H1 (cell line): ENCODE data around the gene TNRC6A. TPM values are rescaled to one million over a fixed set of nuclear protein-coding genes. Genes with fewer than 3 reads are reported as not detected.

Experiments used
- CTCF ChIA-PET: fragments of 300-600 bp; sonication (Branson Sonifier 250); formaldehyde crosslinking; loops from one replicate; lab custom pipeline; 2021; ENCODE audit not compliant: partially characterized antibody; lab: Charles Lee
- POLR2A ChIA-PET: fragments of 300-600 bp; sonication (Branson Sonifier 250); formaldehyde crosslinking; loops from one replicate; lab custom pipeline; 2021; ENCODE audit warnings: inconsistent platforms; ENCODE audit not compliant: partially characterized antibody; lab: Charles Lee
- DNase-seq, 2 experiments: peaks; one replicate each; pipeline versions ENCODE4 v3.0.0 to v3.0.0-alpha.2; 2010 to 2022; ENCODE audit warnings: low spot score in 2 of 2, low read depth in 1 of 2, mixed read lengths in 1 of 2
- FAIRE-seq: peaks from 2 replicates; lab custom pipeline; 2011; peaks lifted over from hg19 to GRCh38; lab: Jason Lieb, UNC
- H2AFZ ChIP-seq: 2 replicates; pipeline ENCODE4 v1.8.1; 2012; ENCODE audit warnings: low read length, inconsistent platforms
- H2AK5ac ChIP-seq: 2 replicates; pipeline ENCODE4 v1.6.1; 2013; ENCODE audit warnings: low read depth, low read length
- H2BK120ac ChIP-seq: replicated peaks from 2 replicates; pipeline ENCODE3; 2013; ENCODE audit warnings: low read depth, low read length, inconsistent platforms
- H2BK12ac ChIP-seq: 2 replicates; pipeline ENCODE4 v1.6.1; 2013; ENCODE audit warnings: low read depth, low read length
- H2BK15ac ChIP-seq: 2 replicates; pipeline ENCODE4 v1.6.1; 2013; ENCODE audit warnings: low read length
- H2BK20ac ChIP-seq: 2 replicates; pipeline ENCODE4 v1.6.1; 2013; ENCODE audit warnings: low read length
- H2BK5ac ChIP-seq: 2 replicates; pipeline ENCODE4 v1.6.1; 2013; ENCODE audit warnings: low read depth, low read length
- H3K14ac ChIP-seq: 2 replicates; pipeline ENCODE4 v1.6.1; 2013; ENCODE audit warnings: inconsistent platforms; ENCODE audit not compliant: insufficient read length
- H3K18ac ChIP-seq: 2 replicates; pipeline ENCODE4 v1.6.1; 2013; ENCODE audit warnings: low read length; ENCODE audit errors: extremely low read depth
- H3K23ac ChIP-seq: 2 replicates; pipeline ENCODE4 v1.6.1; 2013; ENCODE audit warnings: inconsistent platforms; ENCODE audit not compliant: insufficient read length
- H3K23me2 ChIP-seq: 2 replicates; pipeline ENCODE4 v1.6.1; 2013; ENCODE audit warnings: low read depth, low read length
- H3K27ac ChIP-seq: 2 replicates; pipeline ENCODE4 v1.6.1; 2011; ENCODE audit warnings: low read depth, low read length, inconsistent platforms
- H3K27me3 ChIP-seq, 4 experiments: replicated peaks in 1 of 4; 1 replicate in 1 of 4; 2 replicates in 3 of 4; pipeline versions ENCODE4 v1.6.1 to v1.8.1; 2011 to 2013; ENCODE audit warnings: low read length in 3 of 4, mild to moderate bottlenecking in 3 of 4, inconsistent platforms in 2 of 4, mixed read lengths in 2 of 4, moderate library complexity in 1 of 4; ENCODE audit not compliant: control insufficient read depth in 3 of 4, insufficient read depth in 3 of 4; ENCODE audit errors: extremely low read depth in 1 of 4
- H3K36me3 ChIP-seq, 4 experiments: 2 replicates each; pipeline versions ENCODE4 v1.6.1 to v1.8.1; 2011 to 2013; ENCODE audit warnings: mild to moderate bottlenecking in 4 of 4, low read length in 3 of 4, moderate library complexity in 2 of 4, control low read depth in 1 of 4, inconsistent platforms in 1 of 4; ENCODE audit not compliant: insufficient read depth in 4 of 4, control insufficient read depth in 2 of 4
- H3K4ac ChIP-seq: replicated peaks from 2 replicates; pipeline ENCODE3; 2013; ENCODE audit warnings: low read length, low read depth, mixed read lengths, inconsistent platforms; ENCODE audit not compliant: insufficient read length
- H3K4me1 ChIP-seq, 4 experiments: replicated peaks in 1 of 4; 1 replicate in 1 of 4; 2 replicates in 3 of 4; pipeline versions ENCODE4 v1.6.1 to v1.8.1; 2011 to 2013; ENCODE audit warnings: low read length in 3 of 4, inconsistent platforms in 2 of 4, mixed read lengths in 1 of 4; ENCODE audit not compliant: insufficient read depth in 4 of 4, control insufficient read depth in 3 of 4
- H3K4me2 ChIP-seq, 2 experiments: 2 replicates each; pipeline versions ENCODE4 v1.6.1 to v1.8.1; 2011 to 2013; ENCODE audit warnings: low read depth in 2 of 2, low read length in 2 of 2, control low read depth in 1 of 2, inconsistent platforms in 1 of 2, mild to moderate bottlenecking in 1 of 2; ENCODE audit not compliant: insufficient read depth in 1 of 2
- H3K4me3 ChIP-seq, 4 experiments: fragments of 200-600, 300-600 bp in 1 of 4; sonication (generic), shearing (Covaris generic), sonication (Bioruptor Twin) in 1 of 4; 2 replicates each; pipeline versions ENCODE4 v1.5.1 to v1.8.1; 2011 to 2016; ENCODE audit warnings: low read length in 4 of 4, low read depth in 3 of 4, control low read depth in 2 of 4, inconsistent platforms in 2 of 4, mild to moderate bottlenecking in 2 of 4, mixed read lengths in 1 of 4, moderate library complexity in 1 of 4; ENCODE audit not compliant: insufficient read depth in 2 of 4; ENCODE audit errors: extremely low read depth in 1 of 4
- H3K56ac ChIP-seq: replicated peaks from 2 replicates; pipeline ENCODE3; 2013; ENCODE audit warnings: low read depth, mild to moderate bottlenecking, mixed read lengths, low read length, inconsistent platforms; ENCODE audit not compliant: insufficient read length
- H3K79me1 ChIP-seq: 2 replicates; pipeline ENCODE4 v1.6.1; 2013; ENCODE audit warnings: low read depth, low read length, control low read depth
- H3K79me2 ChIP-seq, 2 experiments: 2 replicates each; pipeline versions ENCODE4 v1.6.1 to v1.8.1; 2012 to 2013; ENCODE audit warnings: low read length in 2 of 2, mild to moderate bottlenecking in 2 of 2, inconsistent platforms in 1 of 2; ENCODE audit not compliant: insufficient read depth in 2 of 2, control insufficient read depth in 1 of 2
- H3K9ac ChIP-seq, 4 experiments: replicated peaks in 1 of 4; 1 replicate in 1 of 4; 2 replicates in 3 of 4; pipeline versions ENCODE4 v1.6.1 to v1.8.1; 2011 to 2013; ENCODE audit warnings: low read depth in 3 of 4, low read length in 3 of 4, control low read depth in 2 of 4, mild to moderate bottlenecking in 2 of 4, moderate library complexity in 2 of 4, inconsistent platforms in 1 of 4; ENCODE audit errors: extremely low read depth in 1 of 4
- H3K9me3 ChIP-seq, 2 experiments: 2 replicates each; pipeline versions ENCODE4 v1.6.1 to v1.8.1; 2012 to 2013; ENCODE audit warnings: mild to moderate bottlenecking in 2 of 2, moderate library complexity in 2 of 2, control low read depth in 1 of 2, inconsistent platforms in 1 of 2, low read depth in 1 of 2, low read length in 1 of 2, mixed read lengths in 1 of 2; ENCODE audit not compliant: insufficient read depth in 2 of 2
- H4K20me1 ChIP-seq, 2 experiments: replicated peaks in 1 of 2; 2 replicates each; pipeline versions ENCODE3 to v1.8.1; 2011 to 2013; ENCODE audit warnings: inconsistent platforms in 2 of 2, low read length in 2 of 2, mild to moderate bottlenecking in 1 of 2; ENCODE audit not compliant: insufficient read depth in 2 of 2, control insufficient read depth in 1 of 2
- H4K5ac ChIP-seq: 2 replicates; pipeline ENCODE4 v1.6.1; 2013; ENCODE audit warnings: low read length, low read depth, mixed read lengths, inconsistent platforms; ENCODE audit not compliant: insufficient read length
- H4K8ac ChIP-seq: 2 replicates; pipeline ENCODE4 v1.8.0; 2013; ENCODE audit warnings: mild to moderate bottlenecking, moderate library complexity, low read length, inconsistent platforms; ENCODE audit not compliant: insufficient read depth; ENCODE audit errors: extremely low read depth
- H4K91ac ChIP-seq: replicated peaks from 2 replicates; pipeline ENCODE3; 2013; ENCODE audit warnings: low read length, mixed read lengths, inconsistent platforms; ENCODE audit not compliant: insufficient read length
- SIN3A ChIP-seq, 2 experiments: IDR thresholded peaks in 1 of 2; conservative IDR thresholded peaks in 1 of 2; 2 replicates each; pipeline ENCODE4 v1.6.1; 2011 to 2012; ENCODE audit warnings: low read length in 2 of 2, improper control_type of control experiment in 1 of 2, low read depth in 1 of 2, mild to moderate bottlenecking in 1 of 2
- WGBS, 2 experiments: shearing (Covaris generic) in 1 of 2; methylation state at CpG; one replicate each; pipeline versions ENCODE4 v1.1.6 to v1.1.7; 2013 to 2015; ENCODE audit warnings: low lambda C conversion rate in 2 of 2, mixed read lengths in 2 of 2, inconsistent platforms in 1 of 2, low coverage in 1 of 2, missing lambda C conversion rate in 1 of 2; ENCODE audit not compliant: insufficient replicate concordance in 2 of 2, insufficient coverage in 1 of 2, insufficient read length in 1 of 2; ENCODE audit errors: extremely low coverage in 1 of 2, missing lambda C conversion rate in 1 of 2; 5-methylcytosine and 5-hydroxymethylcytosine counted together
- polyA plus RNA-seq, 7 experiments: library from polyadenylated mRNA; depleted of rRNA in 3 of 7; stranded (reverse) in 5 of 7; unstranded in 2 of 7; fragments of >200 nt in 5 of 7; fragments of 200-250 nt in 2 of 7; gene quantifications; 1 replicate in 5 of 7; 2 replicates in 1 of 7; 4 replicates in 1 of 7; pipeline versions ENCODE4 v1.2.1 to v1.2.3, GENCODE V29; 2011 to 2013; ENCODE audit warnings: missing spikeins in 2 of 7, mixed read lengths in 2 of 7
- total RNA-seq: library from RNA; stranded (reverse); fragmentation: NEBNext Ultra II Directional; extraction: Animal tissue kit (Norgen Biotek cat#: 25700); gene quantifications from 2 replicates; pipeline ENCODE4 v1.2.1, GENCODE V29; 2021

Gene TNRC6A
- total and polyA plus RNA-seq, 2 of the 8 experiments (the other 6 are each of a cell fraction or from before 2014, with no cell fraction given) = 67.6 to 103 TPM

GRCh38 chr16:24848065-24848464 lies 118.6 kb downstream of the TNRC6A start:
- no peaks in the 10 kb centered on the region for H3K79me1 ChIP-seq
- no peak overlapping the region for H2BK5ac ChIP-seq
- no peaks in the 10 kb centered on the region for H3K36me3 ChIP-seq
- no peak overlapping the region for H3K9ac ChIP-seq
- TF ChIP-seq SIN3A (conservative IDR thresholded peaks at IDR 0.05 in 1 of 2, IDR thresholded peaks at IDR 0.05 in 1 of 2; ENCODE audit: low read depth in 1 of 2, low read length in 2 of 2) = no peak
- no peak overlapping the region for H2BK12ac ChIP-seq
- H4K5ac ChIP-seq = no peak overlapping the region
- H2BK120ac ChIP-seq = no peak overlapping the region
- no peak overlapping the region for H3K4me3 ChIP-seq
- 82% methylated on average over 5 of the region's 5 CpGs; no CpG with 5 or more reads in 1 of the 2 experiments for WGBS, 2 experiments
- no peak overlapping the region for H3K27ac ChIP-seq
- H3K14ac ChIP-seq = no peak overlapping the region
- POLR2A ChIA-PET = no interaction called here
- H3K27me3 ChIP-seq = no peaks in the 10 kb centered on the region
- no peak overlapping the region for H4K8ac ChIP-seq
- H3K4me2 ChIP-seq = no peak overlapping the region
- H3K9me3 ChIP-seq = no peaks in the 10 kb centered on the region
- DNase-seq = no peak
- no peak overlapping the region for H3K23ac ChIP-seq
- H4K20me1 ChIP-seq = no peaks in the 10 kb centered on the region
- no peak overlapping the region for H2BK20ac ChIP-seq
- no peak overlapping the region for H3K18ac ChIP-seq
- CTCF ChIA-PET = interaction anchor here (1.1 to 1.5 kb wide), 2 partner anchors 13 to 58 kb away, joined by 3 to 5 read pairs; no protein-coding TSS in a partner anchor
- H2AFZ ChIP-seq = no peak overlapping the region
- no peak overlapping the region for H2AK5ac ChIP-seq
- no peak overlapping the region for H2BK15ac ChIP-seq
- H3K4ac ChIP-seq = no peak overlapping the region
- FAIRE-seq = no peak
- H3K56ac ChIP-seq = no peak overlapping the region
- H4K91ac ChIP-seq = no peak overlapping the region
- no peaks in the 10 kb centered on the region for H3K23me2 ChIP-seq
- no peaks in the 10 kb centered on the region for H3K79me2 ChIP-seq
- H3K4me1 ChIP-seq = no peaks in the 10 kb centered on the region
